ENCODE results near the gene AGBL5. TPM values are rescaled to one million over a fixed set of nuclear protein-coding genes. Genes with fewer than 3 reads are reported as not detected.

Gene AGBL5
- total RNA-seq, 1 donor from 2014 or later = 13.8 TPM

GRCh38 chr2:27016801-27017325, 34.6 kb upstream of the AGBL5 start:
- H3K4me3 Mint-ChIP-seq = no peak overlapping the region
- intact Hi-C loops (cut with micrococcal nuclease) = loop anchor here (1.0 to 2.0 kb wide), 3 partner anchors 46 to 171 kb away; partner anchors contain the start of gene MAPRE3
- no peaks in the 10 kb centered on the region for H3K4me1 Mint-ChIP-seq (ENCODE audit: low read depth)
- no peaks in the 10 kb centered on the region for H3K27me3 Mint-ChIP-seq (ENCODE audit: insufficient read depth)
- H3K27ac Mint-ChIP-seq = no peak overlapping the region
- no peaks in the 10 kb centered on the region for H3K9me3 Mint-ChIP-seq
- peaks cover 1% of the 10 kb centered on the region for H3K36me3 Mint-ChIP-seq (ENCODE audit: low read depth)
- DNase-seq (ENCODE audit: low spot score) = no peak

- no peak overlapping the region for H3K27ac Mint-ChIP-seq
- H3K4me3 Mint-ChIP-seq = no peak overlapping the region
- no peaks in the 10 kb centered on the region for H3K27me3 Mint-ChIP-seq (ENCODE audit: insufficient read depth)
- DNase-seq (ENCODE audit: low spot score) = no peak
- H3K4me1 Mint-ChIP-seq (ENCODE audit: low read depth) = no peaks in the 10 kb centered on the region
- intact Hi-C loops (cut with micrococcal nuclease) = no loop called here
- H3K36me3 Mint-ChIP-seq (ENCODE audit: low read depth) = peaks cover 1% of the 10 kb centered on the region
- no peaks in the 10 kb centered on the region for H3K9me3 Mint-ChIP-seq
These were observed 33.3 kb upstream of the AGBL5 start for GRCh38 chr2:27018142-27018541.

- H3K27ac Mint-ChIP-seq = no peak overlapping the region
- no peaks in the 10 kb centered on the region for H3K27me3 Mint-ChIP-seq (ENCODE audit: insufficient read depth)
- peaks cover 5% of the 10 kb centered on the region for H3K36me3 Mint-ChIP-seq (ENCODE audit: low read depth)
- no peaks in the 10 kb centered on the region for H3K9me3 Mint-ChIP-seq
- no peaks in the 10 kb centered on the region for H3K4me1 Mint-ChIP-seq (ENCODE audit: low read depth)
- no peak overlapping the region for H3K4me3 Mint-ChIP-seq
- intact Hi-C loops (cut with micrococcal nuclease) = no loop called here
- DNase-seq (ENCODE audit: low spot score) = no peak
These were observed 32.0 kb upstream of the AGBL5 start for GRCh38 chr2:27019459-27019858.

- no peak for DNase-seq (ENCODE audit: low spot score)
- Mint-ChIP-seq H3K4me1 (ENCODE audit: low read depth) (no peaks in the 10 kb centered on the region), H3K4me3 (no peak overlapping the region), H3K36me3 (ENCODE audit: low read depth) (peaks cover 5% of the 10 kb centered on the region), H3K9me3 (no peaks in the 10 kb centered on the region), H3K27ac (no peak overlapping the region), H3K27me3 (ENCODE audit: insufficient read depth) (no peaks in the 10 kb centered on the region)
- intact Hi-C loops (cut with micrococcal nuclease) = no loop called here
These were observed 31.3 kb upstream of the AGBL5 start for GRCh38 chr2:27019931-27020855.

- Mint-ChIP-seq H3K4me3 (no peak overlapping the region), H3K9me3 (no peaks in the 10 kb centered on the region), H3K27ac (no peak overlapping the region), H3K27me3 (ENCODE audit: insufficient read depth) (no peaks in the 10 kb centered on the region), H3K4me1 (ENCODE audit: low read depth) (no peaks in the 10 kb centered on the region), H3K36me3 (ENCODE audit: low read depth) (peaks cover 6% of the 10 kb centered on the region)
- intact Hi-C loops (cut with micrococcal nuclease) = no loop called here
- no peak for DNase-seq (ENCODE audit: low spot score)
These were observed 30.0 kb upstream of the AGBL5 start for GRCh38 chr2:27021253-27022049.

GRCh38 chr2:27023740-27024139, 27.7 kb upstream of the AGBL5 start:
- no peaks in the 10 kb centered on the region for H3K4me1 Mint-ChIP-seq (ENCODE audit: low read depth)
- intact Hi-C loops (cut with micrococcal nuclease) = no loop called here
- peaks cover 12% of the 10 kb centered on the region for H3K36me3 Mint-ChIP-seq (ENCODE audit: low read depth)
- DNase-seq (ENCODE audit: low spot score) = no peak
- no peak overlapping the region for H3K4me3 Mint-ChIP-seq
- H3K27me3 Mint-ChIP-seq (ENCODE audit: insufficient read depth) = no peaks in the 10 kb centered on the region
- no peak overlapping the region for H3K27ac Mint-ChIP-seq
- no peaks in the 10 kb centered on the region for H3K9me3 Mint-ChIP-seq

- no peak for DNase-seq (ENCODE audit: low spot score)
- intact Hi-C loops (cut with micrococcal nuclease) = no loop called here
- peaks cover 13% of the 10 kb centered on the region for H3K36me3 Mint-ChIP-seq (ENCODE audit: low read depth)
- no peak overlapping the region for H3K27ac Mint-ChIP-seq
- H3K27me3 Mint-ChIP-seq (ENCODE audit: insufficient read depth) = no peaks in the 10 kb centered on the region
- H3K4me1 Mint-ChIP-seq (ENCODE audit: low read depth) = peaks cover 3% of the 10 kb centered on the region
- no peak overlapping the region for H3K4me3 Mint-ChIP-seq
- H3K9me3 Mint-ChIP-seq = no peaks in the 10 kb centered on the region
These were observed 27.3 kb upstream of the AGBL5 start for GRCh38 chr2:27024188-27024587.

- Mint-ChIP-seq H3K9me3 (no peaks in the 10 kb centered on the region), H3K27ac (no peak overlapping the region), H3K4me3 (no peak overlapping the region), H3K27me3 (ENCODE audit: insufficient read depth) (no peaks in the 10 kb centered on the region), H3K4me1 (ENCODE audit: low read depth) (peaks cover 9% of the 10 kb centered on the region), H3K36me3 (ENCODE audit: low read depth) (peaks cover 17% of the 10 kb centered on the region)
- intact Hi-C loops (cut with micrococcal nuclease) = no loop called here
- no peak for DNase-seq (ENCODE audit: low spot score)
These were observed 26.7 kb upstream of the AGBL5 start for GRCh38 chr2:27024812-27025211.

- H3K27me3 Mint-ChIP-seq (ENCODE audit: insufficient read depth) = no peaks in the 10 kb centered on the region
- H3K27ac Mint-ChIP-seq = no peak overlapping the region
- intact Hi-C loops (cut with micrococcal nuclease) = no loop called here
- H3K4me1 Mint-ChIP-seq (ENCODE audit: low read depth) = peaks cover 14% of the 10 kb centered on the region
- no peaks in the 10 kb centered on the region for H3K9me3 Mint-ChIP-seq
- no peak overlapping the region for H3K4me3 Mint-ChIP-seq
- DNase-seq (ENCODE audit: low spot score) = no peak
- H3K36me3 Mint-ChIP-seq (ENCODE audit: low read depth) = peaks cover 17% of the 10 kb centered on the region
These were observed 26.1 kb upstream of the AGBL5 start for GRCh38 chr2:27025281-27025800.

- Mint-ChIP-seq H3K9me3 (no peaks in the 10 kb centered on the region), H3K4me3 (no peak overlapping the region), H3K36me3 (ENCODE audit: low read depth) (peaks cover 18% of the 10 kb centered on the region), H3K27ac (no peak overlapping the region), H3K27me3 (ENCODE audit: insufficient read depth) (no peaks in the 10 kb centered on the region), H3K4me1 (ENCODE audit: low read depth) (peaks cover 18% of the 10 kb centered on the region)
- intact Hi-C loops (cut with micrococcal nuclease) = no loop called here
- no peak for DNase-seq (ENCODE audit: low spot score)
These were observed 25.3 kb upstream of the AGBL5 start for GRCh38 chr2:27025861-27026851.

GRCh38 chr2:27027211-27027651, 24.2 kb upstream of the AGBL5 start:
- Mint-ChIP-seq H3K4me1 (ENCODE audit: low read depth) (peaks cover 28% of the 10 kb centered on the region), H3K4me3 (no peak overlapping the region), H3K27me3 (ENCODE audit: insufficient read depth) (no peaks in the 10 kb centered on the region), H3K27ac (no peak overlapping the region), H3K36me3 (ENCODE audit: low read depth) (peaks cover 23% of the 10 kb centered on the region), H3K9me3 (no peaks in the 10 kb centered on the region)
- DNase-seq (ENCODE audit: low spot score) = no peak
- intact Hi-C loops (cut with micrococcal nuclease) = no loop called here

GRCh38 chr2:27029051-27029450, 22.4 kb upstream of the AGBL5 start:
- H3K9me3 Mint-ChIP-seq = no peaks in the 10 kb centered on the region
- H3K27ac Mint-ChIP-seq = no peak overlapping the region
- H3K4me1 Mint-ChIP-seq (ENCODE audit: low read depth) = peaks cover 38% of the 10 kb centered on the region
- H3K36me3 Mint-ChIP-seq (ENCODE audit: low read depth) = peaks cover 28% of the 10 kb centered on the region
- no peak for DNase-seq (ENCODE audit: low spot score)
- intact Hi-C loops (cut with micrococcal nuclease) = no loop called here
- no peaks in the 10 kb centered on the region for H3K27me3 Mint-ChIP-seq (ENCODE audit: insufficient read depth)
- H3K4me3 Mint-ChIP-seq = no peak overlapping the region

All from activated T-helper 1 cell treated with anti-CD3 and anti-CD28 coated beads, Interleukin-12 subunit alpha, Interleukin-12 subunit beta, Interleukin-2, Interleukin-4 antibody, amounts not matched to agents 30 ng/mL and 10 ng/mL and 1 ng/mL, durations not matched to agents 14 hours and 24 hours and 36 hours (primary cell).